HG02678 (cell line): ENCODE results near the gene JMJD6.
A peak's percentile ranks its signal among the peaks of the same experiment; 100 is the strongest.
"Not testable (repeated sequence)": the region's sequence is repeated elsewhere in the genome, so short reads cannot be mapped to it uniquely, and the experiment has no call there.

ENCODE experiments used
- ATAC-seq: cut with Tn5 transposase; IDR thresholded peaks from one replicate; pipeline ENCODE4 v1.9.1; 2021; ENCODE audit warnings: mild to moderate bottlenecking, moderate library complexity; ENCODE audit not compliant: unreplicated experiment

JMJD6 gene

DNA sequence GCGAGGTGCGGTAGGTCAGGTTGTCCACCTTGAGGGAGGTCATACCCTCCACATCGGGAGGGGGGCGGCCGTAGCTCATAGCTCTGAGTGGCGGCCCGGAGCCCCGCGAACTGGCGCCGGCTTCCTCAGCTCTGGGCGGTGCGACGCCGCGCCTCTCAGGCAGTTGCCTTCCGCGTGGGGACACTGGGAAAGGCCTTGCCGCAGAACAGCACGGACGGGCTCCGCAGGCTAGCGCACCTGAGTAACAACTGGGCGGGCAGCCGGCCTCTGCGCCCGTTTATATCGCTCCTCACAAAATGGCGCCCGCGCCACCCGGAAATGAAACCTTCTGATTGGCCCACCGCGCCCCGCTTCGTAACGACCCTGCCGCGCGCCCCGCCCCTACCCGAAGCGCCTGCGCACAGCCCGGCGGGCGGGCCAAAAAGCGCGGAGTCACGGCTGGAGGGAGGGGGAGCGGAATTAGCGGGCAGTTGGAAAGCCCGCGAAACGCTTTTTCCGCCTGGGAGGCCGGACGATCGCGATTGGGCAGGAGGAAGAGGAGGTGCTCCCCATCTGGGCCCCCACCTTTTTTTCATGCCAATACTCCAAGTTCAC is 10.8 kb upstream of the JMJD6 start, which contains the start of gene SRSF2:
TSS of gene SRSF2 (minus strand) at position 250 of the 594 bp plus-strand sequence. CDS start at position 79, 171 bp downstream.
- peak; percentile 67 for ATAC-seq

DNA sequence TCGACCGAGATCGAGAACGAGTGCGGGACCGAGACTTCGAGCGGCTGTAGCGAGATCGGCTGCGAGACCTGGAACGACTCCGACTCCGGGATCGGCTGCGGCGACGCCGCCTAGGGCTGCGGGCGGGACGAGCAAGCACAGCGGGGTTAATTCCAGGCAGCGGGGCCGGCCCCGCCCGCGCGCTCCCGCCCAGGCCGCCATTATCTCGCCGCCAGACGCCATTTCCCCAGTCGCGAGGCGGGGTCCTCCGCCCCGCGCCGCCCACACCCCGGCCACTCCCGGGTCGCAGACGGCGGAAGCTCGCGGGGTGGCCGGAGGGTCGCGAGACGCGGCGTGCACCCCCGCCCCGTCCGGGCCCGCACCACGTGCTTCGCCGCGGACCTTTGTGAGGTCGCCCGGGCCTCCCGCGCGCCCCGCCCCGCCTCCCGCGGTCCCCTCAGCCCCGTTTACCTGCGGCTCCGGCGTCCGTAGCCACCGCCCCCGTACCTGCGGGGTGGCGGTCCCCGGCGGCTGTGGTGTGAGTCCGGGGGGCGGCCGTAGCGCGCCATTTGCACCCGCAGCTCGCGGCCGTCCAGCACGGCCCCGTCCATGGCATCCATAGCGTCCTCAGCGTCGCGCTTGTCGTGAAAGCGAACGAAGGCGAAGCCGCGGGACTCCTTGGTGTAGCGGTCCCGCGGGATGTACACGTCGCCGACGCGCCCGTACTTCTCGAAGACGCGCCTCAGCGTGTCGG is 10.1 kb upstream of the JMJD6 start:
- peak; percentile 9 for ATAC-seq

DNA sequence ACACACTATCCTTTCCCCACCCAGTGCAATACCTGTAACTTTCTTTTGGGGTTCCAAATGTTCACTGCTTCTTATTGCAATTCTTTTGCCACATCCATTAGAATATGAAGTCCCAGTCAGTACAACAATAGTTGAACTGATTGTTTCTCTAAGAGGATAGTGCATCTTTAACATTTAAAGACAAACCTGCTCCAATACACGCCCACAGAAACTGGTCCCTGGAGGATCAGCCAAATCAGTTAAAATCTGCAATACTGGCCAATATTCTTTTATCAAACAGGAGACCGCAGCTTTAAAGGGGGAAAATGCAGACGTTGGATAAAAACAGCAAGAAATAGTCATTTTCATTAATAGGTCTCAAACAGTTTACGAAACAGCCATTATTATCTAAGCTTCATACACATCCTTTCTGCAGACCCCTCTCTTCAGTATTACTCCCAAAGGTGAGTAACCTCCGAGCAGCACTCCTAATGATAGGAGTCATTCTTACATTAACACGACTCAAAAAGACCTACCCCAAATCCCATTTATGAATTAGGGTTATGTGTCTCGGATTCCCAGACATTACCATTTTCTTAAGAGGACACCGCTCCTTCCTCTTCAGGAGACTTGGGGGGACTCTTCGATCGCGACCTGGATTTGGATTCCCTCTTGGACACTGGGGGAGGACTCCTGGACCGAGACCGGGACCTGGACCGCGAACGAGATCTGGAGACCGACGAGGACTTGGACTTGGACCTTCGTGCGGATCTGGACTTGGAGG is 9.4 kb upstream of the JMJD6 start:
- ATAC-seq: no peak

DNA sequence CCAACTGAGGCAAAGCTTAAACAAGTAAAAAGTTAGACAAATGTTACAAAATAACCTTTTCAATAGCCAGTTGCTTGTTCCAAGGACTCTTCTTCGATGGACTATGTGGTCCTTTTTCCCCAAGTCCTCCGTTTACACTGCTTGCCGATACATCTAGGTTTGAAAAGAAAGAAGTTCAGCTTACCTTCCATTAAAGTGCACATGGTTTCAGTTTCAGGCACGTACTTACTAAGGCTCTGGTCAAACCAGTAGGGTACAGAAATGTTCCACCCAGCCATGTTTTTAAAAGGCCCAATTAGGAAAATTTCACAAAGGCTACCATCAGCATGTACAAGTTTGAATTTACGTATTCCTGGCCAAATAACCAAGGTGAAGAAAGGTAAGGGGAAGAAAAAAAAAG is 8.6 kb upstream of the JMJD6 start:
- no peak for ATAC-seq

DNA sequence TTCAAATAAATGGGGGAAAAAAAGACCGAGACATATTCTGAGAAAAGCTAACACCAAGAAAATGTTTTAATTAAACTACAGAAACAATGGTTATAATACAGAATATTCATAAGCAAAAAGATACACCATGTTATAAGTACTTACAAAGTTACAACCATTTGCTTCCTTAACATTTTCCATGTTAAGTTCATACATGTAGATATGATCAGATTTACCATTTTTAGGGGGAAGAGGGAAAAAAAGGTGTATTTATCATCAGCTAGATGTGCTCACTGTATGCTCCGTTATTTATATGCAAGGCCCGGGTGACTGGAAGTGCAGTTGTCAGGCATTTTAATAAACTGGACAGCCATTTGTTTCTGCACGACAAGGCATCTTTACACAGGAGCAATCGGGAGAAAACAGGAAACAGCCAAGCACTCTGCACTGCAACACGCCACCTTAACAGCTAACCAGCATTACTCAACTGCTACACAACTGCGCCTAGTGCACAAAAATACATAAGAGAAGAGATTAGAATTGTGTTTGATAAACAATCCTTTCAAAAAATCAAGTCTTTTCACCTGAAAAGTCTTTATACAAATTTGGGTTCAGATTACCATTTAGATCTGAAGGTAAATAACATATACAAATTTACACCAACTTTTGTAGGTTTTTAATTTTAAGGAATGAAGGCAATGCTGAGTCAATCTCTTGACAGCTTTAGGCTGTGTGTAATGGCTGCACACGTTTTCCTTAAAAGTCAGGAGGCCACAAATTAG is 7.9 kb upstream of the JMJD6 start:
- no peak for ATAC-seq

DNA sequence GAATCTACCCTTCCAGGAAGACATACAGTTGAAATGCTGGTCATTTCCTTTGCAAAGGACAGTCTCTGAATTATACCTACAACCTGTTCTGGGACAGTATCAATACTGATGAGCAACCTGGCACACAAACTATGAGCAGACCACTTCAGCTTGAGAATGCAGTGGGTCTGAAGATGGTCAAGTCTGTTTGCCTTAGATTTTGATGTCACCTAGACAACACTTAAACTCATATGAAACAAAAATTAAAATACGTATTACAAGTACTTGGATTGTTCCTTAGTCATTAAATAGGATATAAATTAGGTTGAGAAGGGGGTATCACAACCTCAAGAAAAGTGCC is 7.2 kb upstream of the JMJD6 start:
- ATAC-seq: no peak

DNA sequence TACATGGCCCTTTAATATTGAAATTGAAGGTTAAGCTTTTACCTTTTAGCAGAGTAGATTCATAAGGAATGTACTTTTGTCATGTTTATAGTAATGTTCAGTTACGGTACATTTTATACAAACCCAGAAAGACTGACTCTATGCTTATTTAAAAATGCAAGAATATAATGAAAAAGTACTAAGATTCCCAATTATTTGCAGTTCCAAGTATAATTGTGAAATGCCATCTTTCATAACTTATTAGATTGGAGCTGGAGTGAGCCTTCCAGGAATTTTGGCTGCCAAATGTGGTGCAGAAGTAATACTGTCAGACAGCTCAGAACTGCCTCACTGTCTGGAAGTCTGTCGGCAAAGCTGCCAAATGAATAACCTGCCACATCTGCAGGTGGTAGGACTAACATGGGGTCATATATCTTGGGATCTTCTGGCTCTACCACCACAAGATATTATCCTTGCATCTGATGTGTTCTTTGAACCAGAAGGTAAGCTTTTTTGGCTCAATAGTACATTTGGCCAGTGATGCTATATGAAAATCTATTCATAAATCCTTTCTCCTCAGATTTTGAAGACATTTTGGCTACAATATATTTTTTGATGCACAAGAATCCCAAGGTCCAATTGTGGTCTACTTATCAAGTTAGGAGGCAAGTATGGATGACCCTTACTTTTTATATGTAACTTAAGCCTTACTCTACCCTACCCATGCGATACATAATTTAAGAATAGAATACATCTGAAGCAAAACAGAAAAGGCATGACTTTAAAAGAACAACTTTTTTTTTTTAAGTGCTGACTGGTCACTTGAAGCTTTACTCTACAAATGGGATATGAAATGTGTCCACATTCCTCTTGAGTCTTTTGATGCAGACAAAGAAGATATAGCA is 6.6 kb upstream of the JMJD6 start:
- ATAC-seq: no peak

DNA sequence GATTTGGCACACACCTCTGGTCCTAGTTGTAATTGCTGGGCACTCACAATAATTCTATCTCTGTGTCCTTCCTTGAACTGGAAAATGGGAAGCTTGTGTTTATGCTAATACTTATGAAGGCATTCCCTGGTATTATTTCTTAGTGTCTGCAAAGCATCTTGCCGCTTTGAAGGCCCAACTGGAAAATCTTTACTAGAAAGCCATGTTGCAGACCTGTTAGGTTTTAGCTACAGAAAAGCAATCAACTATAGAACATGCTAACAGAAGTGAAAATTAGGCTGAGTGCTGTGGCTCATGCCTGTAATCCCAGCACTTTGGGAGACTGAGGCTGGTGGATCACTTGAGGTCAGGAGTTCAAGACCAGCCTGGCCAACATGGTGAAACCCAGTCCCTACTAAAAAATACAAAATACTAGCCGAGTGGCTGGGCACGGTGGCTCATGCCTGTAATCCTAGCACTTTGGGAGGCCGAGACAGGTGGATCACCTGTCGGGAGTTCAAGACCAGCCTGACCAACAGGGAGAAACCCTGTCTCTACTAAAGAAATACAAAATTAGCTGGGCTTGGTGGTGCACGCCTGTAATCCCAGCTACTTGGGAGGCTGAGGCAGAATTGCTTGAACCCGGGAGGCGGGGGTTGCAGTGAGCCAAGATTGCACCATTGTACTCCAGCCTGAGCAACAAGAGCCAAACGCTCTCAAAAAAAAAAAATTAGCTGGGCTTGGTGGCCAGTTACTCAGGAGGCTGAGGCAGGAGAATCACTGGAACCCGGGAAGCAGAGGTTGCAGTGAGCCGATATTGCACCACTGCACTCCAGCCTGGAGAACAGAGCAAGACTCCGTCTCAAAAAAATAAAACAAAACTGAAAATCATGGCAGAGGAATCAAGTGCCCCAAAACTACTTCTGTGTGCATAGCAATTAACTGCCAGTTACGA is 5.7 kb upstream of the JMJD6 start:
- ATAC-seq: not testable (repeated sequence)

DNA sequence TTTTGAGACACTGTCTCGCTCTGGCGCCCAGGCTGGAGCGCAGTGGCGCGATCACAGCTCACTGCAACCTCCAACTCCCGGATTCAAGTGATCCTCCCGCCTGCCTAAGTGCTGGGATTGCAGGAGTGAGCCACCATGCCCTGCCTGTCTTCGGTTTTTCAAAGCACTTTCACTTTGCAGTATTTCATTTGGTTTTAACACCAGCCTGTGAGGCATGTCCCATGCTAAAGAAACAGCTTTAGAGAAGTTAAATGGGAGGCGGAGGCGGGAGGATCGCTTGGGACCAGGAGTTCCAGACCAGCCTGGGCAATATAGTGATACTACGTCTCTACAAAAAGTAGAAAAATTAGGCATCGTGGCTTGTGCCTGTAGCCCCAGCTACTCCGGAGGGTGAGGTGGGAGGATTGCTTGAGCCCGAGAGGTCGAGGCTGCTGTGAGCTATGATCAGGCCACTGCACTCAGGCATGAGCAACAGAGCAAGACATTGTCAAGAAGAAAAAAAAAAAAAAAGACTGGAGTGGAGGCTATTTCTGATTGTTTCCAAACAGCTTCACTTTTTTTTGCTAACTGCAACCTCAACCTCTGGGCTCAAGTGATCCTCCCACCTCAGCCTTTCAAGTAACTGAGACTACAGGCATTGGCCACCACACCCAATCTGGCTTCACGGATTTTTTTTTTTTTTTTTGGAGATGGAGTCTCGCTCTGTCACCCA is 1.5 kb upstream of the JMJD6 start:
- ATAC-seq: no peak

DNA sequence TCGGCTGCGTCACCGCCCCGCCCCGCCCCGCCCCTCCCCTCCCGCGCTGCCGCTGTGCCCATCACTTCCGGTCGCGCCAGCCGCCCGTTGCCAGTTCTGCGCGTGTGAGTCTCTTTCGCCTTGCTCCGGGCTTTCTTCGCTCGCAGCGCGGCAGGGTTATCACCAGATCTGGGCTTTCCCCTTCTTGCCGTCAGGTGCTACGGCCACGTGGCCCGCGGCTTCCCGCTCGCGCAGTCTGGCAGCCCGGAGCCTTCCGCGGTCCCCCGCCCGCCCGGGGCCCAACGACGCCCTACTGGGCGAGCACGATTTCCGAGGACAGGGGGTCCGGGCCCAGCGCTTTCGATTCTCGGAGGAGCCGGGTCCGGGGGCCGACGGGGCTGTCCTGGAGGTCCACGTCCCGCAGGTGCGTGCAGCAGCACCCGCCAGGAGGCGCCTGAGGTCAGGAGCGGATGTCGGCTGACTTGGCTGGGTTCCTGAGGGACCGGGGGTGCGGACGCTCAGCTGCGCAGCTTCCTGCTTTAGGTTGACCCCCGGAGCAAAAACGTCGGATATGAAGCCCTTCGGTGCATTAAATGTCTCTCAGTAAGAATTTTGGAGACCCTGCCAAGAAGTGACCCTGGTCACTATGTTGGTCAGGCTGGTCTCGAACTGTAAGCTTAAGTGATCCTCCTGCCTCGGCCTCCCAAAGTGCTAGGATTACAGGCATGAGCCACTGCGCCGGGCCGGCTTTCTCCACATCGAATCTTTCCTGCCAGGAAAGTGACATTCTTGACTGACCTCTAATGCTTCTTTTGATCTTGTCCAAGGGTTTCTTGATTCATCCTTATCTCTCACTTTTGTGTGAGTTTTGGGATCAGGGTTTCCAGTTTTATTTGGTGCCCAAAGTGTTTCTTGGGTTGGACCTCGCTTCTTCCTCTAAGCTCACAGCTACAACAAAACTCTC is 641 bp upstream of the JMJD6 start, which contains the start of gene METTL23:
TSS of gene METTL23 (plus strand) at position 64 of the 943 bp plus-strand sequence. CDS start 2,872 bp downstream, outside the sequence.
- peak; percentile 54 for ATAC-seq

DNA sequence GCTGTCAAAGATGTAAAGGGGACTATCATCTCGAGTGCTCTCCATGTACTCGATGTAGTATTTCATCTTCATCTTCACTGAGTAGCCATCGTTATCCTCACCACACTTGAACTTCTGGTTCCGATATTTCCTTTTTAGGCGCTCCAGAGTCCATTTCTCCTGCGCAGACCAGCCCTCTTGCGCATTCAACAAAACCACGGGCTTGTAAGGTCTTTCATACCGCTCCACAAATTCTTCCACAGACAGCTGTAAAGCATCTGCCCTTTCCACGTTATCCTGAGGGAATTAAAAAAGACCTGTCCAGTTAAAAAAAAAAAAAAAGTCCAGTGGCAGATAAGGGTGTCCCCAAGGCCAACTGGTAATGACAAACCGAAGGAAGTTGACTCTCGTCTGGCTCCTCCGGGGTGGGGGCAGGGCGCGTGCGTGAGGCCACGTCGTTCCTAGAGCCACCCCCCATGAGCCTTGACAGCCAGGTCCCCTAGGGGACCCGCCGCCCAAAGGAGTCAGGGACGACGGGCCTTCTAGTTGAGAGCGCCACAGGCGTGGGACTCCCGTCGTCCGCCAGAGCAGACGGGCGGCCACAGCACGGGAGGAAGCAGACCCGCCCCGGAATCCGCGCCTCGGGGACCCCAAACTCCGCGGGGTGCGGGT is 701 bp downstream of the JMJD6 start:
- ATAC-seq: peak; percentile 24

DNA sequence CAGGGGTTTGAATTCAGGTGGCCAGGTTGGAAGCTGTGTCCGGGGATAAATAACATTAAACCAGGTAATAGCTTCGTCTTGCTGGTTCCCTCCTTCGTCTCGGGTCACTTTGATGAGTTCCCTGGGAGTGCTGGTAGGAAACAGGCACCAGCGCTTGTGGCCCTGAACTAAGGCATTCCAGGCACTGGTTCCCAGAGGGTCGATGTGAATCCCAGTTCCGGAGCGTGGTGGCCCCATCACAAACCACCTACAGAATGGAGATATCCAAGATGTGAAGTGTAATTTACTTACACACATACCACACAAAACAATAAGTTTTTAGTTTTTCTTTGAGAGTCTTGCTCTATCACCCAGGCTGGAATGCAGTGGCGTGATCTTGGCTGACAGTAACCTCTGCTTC is 2.6 kb downstream of the JMJD6 start:
- ATAC-seq: no peak

DNA sequence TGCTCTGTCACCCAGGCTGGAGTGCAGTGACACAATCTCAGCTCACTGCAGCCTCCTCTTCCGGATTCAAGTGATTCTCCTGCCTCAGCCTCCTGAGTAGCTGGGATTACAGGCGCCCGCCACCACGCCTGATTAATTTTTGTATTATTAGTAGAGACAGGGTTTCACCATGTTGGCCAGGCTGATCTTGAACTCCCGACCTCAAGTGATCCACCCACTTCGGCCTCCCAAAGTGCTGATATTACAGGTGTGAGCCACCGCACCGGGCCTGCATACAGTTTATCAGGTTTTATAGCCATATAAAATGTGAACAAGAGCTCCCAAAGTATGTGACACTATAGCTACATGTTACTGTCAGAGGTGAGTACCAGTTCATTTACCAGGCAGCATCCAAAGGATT is 3.4 kb downstream of the JMJD6 start:
- not testable (repeated sequence) for ATAC-seq

DNA sequence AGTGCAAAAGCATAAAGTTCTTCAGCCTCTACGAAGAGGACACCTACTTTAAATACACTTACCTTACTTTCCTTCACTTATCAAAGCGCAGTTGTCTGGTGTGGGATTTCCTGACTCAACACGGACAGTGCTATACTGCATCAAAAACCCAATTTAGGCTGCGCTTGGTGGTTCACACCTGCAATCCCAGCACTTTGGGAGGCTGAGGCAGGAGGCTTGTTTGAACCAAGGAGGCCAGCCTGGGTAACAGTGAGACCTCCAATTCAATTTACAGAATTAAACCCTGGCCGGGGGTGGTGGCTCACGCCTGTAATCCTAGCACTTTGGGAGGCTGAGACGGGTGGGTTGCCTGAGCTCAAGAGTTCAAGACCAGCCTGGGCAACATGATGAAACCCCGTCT is 4.1 kb downstream of the JMJD6 start:
- ATAC-seq: no peak

DNA sequence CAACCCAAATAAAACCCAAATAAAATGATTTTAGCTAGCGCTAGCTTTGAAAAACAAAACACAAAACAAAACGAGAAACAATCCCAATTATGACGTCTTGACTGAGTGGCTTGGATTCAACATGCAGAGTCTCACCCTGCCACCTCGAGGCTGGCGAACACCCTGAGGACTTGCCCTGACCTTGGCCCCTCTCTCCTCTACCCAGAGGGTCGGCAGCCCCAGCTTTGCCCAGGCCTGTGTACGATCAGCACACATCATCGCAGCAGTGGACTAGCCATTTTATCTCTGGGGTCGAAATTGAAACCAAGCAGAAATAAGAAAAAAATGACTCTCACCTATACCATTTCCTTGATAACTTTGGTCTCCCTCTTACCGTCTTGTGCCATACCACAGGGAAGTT is 4.9 kb downstream of the JMJD6 start:
- ATAC-seq: no peak

DNA sequence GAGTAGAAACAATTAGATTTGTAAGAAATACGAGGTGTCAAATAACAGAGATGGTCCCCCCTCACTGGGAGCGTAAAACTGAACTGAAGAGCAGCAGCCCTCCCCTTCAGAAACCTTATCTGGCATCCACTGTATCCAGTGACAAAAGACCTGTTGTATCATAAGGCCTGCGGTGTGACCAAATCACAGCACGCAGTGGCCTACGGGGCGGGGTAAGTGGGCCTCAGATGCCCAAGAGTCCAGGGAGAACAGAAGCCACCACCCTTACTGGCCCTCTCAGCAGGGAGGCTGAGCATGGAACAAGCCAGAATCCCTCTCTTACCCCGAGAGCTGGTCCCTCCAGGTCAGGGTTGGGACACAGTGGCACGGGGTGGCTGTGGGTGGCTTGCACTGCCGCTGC is 5.5 kb downstream of the JMJD6 start:
- no peak for ATAC-seq

DNA sequence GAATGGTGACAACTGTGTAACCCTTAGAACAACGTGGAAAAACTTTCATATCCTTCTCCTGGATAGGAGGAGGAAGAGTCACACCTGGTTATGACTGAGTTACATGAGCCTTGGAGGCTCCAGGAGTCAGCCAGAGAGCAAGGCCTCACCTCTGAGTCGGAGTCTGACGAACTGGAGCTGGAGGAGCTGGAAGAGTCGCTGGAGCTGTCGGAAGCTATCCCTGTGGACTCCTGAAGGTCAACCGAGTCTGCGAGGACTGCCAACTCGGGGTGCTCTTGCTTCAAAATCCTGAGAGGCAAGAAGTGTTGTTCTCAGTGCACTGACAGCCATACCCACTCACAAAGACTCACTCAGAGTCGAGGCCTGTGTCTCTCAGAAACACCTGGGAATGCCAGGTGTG is 6.2 kb downstream of the JMJD6 start:
- no peak for ATAC-seq
